ENCODE results near the gene FANCC. TPM values are rescaled to one million over a fixed set of nuclear protein-coding genes. Genes with fewer than 3 reads are reported as not detected.

Gene FANCC
- total RNA-seq, 1 donor from 2014 or later = 22.9 TPM

DNA sequence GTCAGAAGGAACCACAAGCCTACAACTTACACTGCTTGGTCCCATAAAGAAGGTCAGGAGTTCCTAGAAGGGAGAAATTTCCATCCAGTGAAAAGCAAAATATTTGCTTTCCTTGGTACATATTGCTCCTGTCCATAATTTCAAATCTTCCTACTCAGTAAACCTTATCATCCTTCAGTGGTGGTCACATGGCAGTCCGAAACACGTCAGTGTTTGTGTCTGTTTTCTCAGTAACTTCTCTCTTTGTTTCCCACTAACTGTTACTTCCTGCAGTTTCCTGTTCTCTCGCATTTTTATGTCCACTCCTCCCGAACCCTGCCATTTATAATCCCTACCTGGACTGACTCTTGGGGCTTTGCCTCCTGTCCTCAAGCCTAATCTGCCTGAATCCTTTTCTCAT is 129.1 kb downstream of the FANCC start:
- Mint-ChIP-seq H3K27me3 (ENCODE audit: unreplicated experiment) (peaks cover 2% of the 10 kb centered on the region), H3K4me3 (ENCODE audit: unreplicated experiment) (no peak overlapping the region), H3K27ac (ENCODE audit: unreplicated experiment) (no peak overlapping the region), H3K36me3 (ENCODE audit: unreplicated experiment) (peaks cover 5% of the 10 kb centered on the region), H3K4me1 (ENCODE audit: low read depth, unreplicated experiment) (peaks cover 4% of the 10 kb centered on the region), H3K9me3 (ENCODE audit: unreplicated experiment) (peaks cover 2% of the 10 kb centered on the region)
- no peak for DNase-seq
- TF ChIP-seq, protein P1, sequence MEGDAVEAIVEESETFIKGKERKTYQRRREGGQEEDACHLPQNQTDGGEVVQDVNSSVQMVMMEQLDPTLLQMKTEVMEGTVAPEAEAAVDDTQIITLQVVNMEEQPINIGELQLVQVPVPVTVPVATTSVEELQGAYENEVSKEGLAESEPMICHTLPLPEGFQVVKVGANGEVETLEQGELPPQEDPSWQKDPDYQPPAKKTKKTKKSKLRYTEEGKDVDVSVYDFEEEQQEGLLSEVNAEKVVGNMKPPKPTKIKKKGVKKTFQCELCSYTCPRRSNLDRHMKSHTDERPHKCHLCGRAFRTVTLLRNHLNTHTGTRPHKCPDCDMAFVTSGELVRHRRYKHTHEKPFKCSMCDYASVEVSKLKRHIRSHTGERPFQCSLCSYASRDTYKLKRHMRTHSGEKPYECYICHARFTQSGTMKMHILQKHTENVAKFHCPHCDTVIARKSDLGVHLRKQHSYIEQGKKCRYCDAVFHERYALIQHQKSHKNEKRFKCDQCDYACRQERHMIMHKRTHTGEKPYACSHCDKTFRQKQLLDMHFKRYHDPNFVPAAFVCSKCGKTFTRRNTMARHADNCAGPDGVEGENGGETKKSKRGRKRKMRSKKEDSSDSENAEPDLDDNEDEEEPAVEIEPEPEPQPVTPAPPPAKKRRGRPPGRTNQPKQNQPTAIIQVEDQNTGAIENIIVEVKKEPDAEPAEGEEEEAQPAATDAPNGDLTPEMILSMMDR (IDR thresholded peaks at IDR 0.05; ENCODE audit: partially characterized antibody, unreplicated experiment) = no peak

DNA sequence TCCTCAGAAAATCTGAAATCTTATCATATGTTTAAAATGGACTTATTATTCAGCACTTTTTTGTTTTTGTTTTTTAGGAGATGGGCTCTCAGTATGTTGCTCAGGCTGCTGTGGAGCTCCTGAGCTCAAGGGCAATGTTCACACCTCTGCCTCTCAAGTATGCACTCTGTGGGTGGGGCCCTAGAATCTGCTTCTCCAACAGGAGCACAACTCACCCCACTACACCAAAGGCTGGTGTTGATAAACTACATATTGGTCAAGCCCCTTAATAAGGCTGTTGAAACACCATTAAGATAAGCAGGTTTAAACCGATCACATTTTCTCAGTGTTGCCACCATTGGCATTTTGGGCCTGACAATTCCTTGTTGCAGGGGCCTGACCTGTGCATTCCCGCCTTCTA is 131.6 kb downstream of the FANCC start:
- Mint-ChIP-seq H3K4me1 (ENCODE audit: low read depth, unreplicated experiment) (peaks cover 6% of the 10 kb centered on the region), H3K4me3 (ENCODE audit: unreplicated experiment) (no peak overlapping the region), H3K9me3 (ENCODE audit: unreplicated experiment) (peaks cover 2% of the 10 kb centered on the region), H3K36me3 (ENCODE audit: unreplicated experiment) (no peaks in the 10 kb centered on the region), H3K27ac (ENCODE audit: unreplicated experiment) (no peak overlapping the region), H3K27me3 (ENCODE audit: unreplicated experiment) (peaks cover 2% of the 10 kb centered on the region)
- TF ChIP-seq, protein P1 (IDR thresholded peaks at IDR 0.05; ENCODE audit: partially characterized antibody, unreplicated experiment) = no peak
- no peak for DNase-seq

DNA sequence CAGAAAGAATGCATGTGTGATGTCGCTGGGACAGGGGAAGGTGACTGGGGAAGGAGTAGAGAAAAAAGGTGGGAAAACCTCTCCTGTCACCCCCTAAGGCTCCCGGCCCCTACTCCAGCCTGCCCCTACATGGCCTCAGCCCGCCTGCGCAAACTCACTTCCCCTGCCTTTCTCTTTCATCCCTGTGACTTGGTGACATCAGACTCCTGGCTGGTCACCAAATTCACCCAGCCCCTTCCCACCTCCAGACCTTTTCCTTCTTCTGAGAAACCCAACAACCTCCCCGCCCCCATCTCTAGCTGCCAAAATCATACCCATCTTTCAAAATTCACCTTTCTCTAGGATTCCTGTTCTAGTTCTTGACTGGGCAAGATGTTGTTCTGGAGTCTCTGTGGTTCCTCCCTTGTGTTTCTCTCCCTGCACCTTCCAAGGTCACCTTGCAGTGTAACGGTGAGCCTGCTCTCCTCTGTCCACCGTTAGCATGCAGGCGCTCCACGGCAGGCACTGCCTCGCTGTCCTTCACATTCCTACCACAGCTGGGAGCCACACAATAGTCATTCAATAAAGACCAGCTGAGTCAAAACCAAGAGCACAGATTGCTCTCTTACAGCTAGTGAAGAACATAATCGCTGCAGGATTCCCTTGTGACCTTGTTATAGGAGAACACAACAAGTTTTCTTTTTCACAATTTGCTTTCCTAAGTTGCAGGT is 134.5 kb downstream of the FANCC start:
- Mint-ChIP-seq H3K36me3 (ENCODE audit: unreplicated experiment) (no peaks in the 10 kb centered on the region), H3K27me3 (ENCODE audit: unreplicated experiment) (no peaks in the 10 kb centered on the region), H3K4me3 (ENCODE audit: unreplicated experiment) (no peak overlapping the region), H3K9me3 (ENCODE audit: unreplicated experiment) (no peaks in the 10 kb centered on the region), H3K27ac (ENCODE audit: unreplicated experiment) (no peak overlapping the region), H3K4me1 (ENCODE audit: low read depth, unreplicated experiment) (peaks cover 6% of the 10 kb centered on the region)
- TF ChIP-seq, protein P1 (IDR thresholded peaks at IDR 0.05; ENCODE audit: partially characterized antibody, unreplicated experiment) = peak; percentile 7
- DNase-seq = no peak

DNA sequence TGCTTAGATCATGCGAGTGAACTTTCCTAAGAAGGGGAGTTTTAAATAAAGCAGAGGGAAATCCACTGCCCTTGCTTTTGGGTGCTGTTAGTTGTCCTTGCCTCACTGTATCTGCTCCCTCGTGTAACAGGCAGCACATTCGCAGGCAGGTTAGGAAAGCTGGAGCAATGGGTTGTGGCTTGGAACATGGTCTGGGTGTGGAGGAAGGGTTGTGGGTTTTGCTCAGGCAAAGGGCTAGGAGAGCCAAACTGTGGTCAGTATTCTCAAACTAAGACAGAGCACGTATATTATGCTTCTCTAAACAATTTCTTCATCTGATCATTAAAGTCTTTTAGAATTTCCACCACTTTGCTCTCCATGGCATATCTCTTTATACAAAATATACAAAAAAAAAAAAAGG is 135.7 kb downstream of the FANCC start:
- H3K4me3 Mint-ChIP-seq (ENCODE audit: unreplicated experiment) = no peak overlapping the region
- no peaks in the 10 kb centered on the region for H3K9me3 Mint-ChIP-seq (ENCODE audit: unreplicated experiment)
- peaks cover 12% of the 10 kb centered on the region for H3K4me1 Mint-ChIP-seq (ENCODE audit: low read depth, unreplicated experiment)
- DNase-seq = no peak
- H3K27me3 Mint-ChIP-seq (ENCODE audit: unreplicated experiment) = no peaks in the 10 kb centered on the region
- no peak overlapping the region for H3K27ac Mint-ChIP-seq (ENCODE audit: unreplicated experiment)
- TF ChIP-seq, protein P1 (IDR thresholded peaks at IDR 0.05; ENCODE audit: partially characterized antibody, unreplicated experiment) = no peak
- H3K36me3 Mint-ChIP-seq (ENCODE audit: unreplicated experiment) = no peaks in the 10 kb centered on the region

DNA sequence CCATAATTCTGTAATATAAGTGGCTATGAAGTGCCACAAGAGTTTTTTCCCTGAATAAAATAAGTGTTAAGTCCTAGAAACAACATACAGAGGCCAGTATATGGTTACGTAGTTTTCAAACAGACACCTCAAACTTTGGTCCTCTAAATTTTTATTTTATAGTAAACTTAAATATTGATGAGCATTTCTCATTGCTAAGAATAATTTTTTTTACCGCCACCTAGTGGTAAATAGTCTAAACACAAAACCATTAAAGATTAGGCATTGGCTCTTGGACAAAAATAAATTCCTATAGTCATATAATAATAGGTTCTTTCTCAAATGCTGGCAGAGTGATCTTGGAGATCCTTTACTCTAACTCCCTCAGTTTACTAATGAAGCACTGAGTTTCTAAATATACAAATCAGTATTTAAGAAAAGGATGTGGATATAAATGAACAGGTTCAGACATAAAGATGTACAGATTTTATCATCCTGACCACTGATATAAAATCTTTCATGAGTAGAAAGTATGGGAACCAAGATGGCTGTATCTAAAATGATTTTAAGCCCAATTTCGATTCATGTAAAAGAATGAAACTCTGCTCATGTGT is 136.2 kb downstream of the FANCC start:
- no peaks in the 10 kb centered on the region for H3K27me3 Mint-ChIP-seq (ENCODE audit: unreplicated experiment)
- H3K36me3 Mint-ChIP-seq (ENCODE audit: unreplicated experiment) = no peaks in the 10 kb centered on the region
- TF ChIP-seq, protein P1 (IDR thresholded peaks at IDR 0.05; ENCODE audit: partially characterized antibody, unreplicated experiment) = peak; percentile 86
- peaks cover 17% of the 10 kb centered on the region for H3K4me1 Mint-ChIP-seq (ENCODE audit: low read depth, unreplicated experiment)
- no peak for DNase-seq
- no peaks in the 10 kb centered on the region for H3K9me3 Mint-ChIP-seq (ENCODE audit: unreplicated experiment)
- H3K4me3 Mint-ChIP-seq (ENCODE audit: unreplicated experiment) = no peak overlapping the region
- H3K27ac Mint-ChIP-seq (ENCODE audit: unreplicated experiment) = no peak overlapping the region
